ENCODE measurements around the gene LRRC49. TPM values are rescaled to one million over a fixed set of nuclear protein-coding genes. Genes with fewer than 3 reads are reported as not detected.

The LRRC49 gene
- total RNA-seq, 1 experiment from 2014 or later = 8.3 TPM

- Mint-ChIP-seq H3K4me3 (no peak overlapping the region), H3K27ac (no peak overlapping the region)
These were observed 62.5 kb downstream of the LRRC49 start for GRCh38 chr15:70955151-70955550.

More at GRCh38 chr15:70955151-70955550, 62.5 kb downstream of the LRRC49 start:
- Histone ChIP-seq H3K4ac (ENCODE audit: low read depth, low read length) (no peak overlapping the region), H2BK12ac (ENCODE audit: insufficient read length, low read depth, low read length) (no peak overlapping the region), H3K79me2 (ENCODE audit: insufficient read depth, low read length) (no peaks in the 10 kb centered on the region), H3K9ac (ENCODE audit: extremely low read depth, insufficient read length, low read length) (no peak overlapping the region), H3K56ac (ENCODE audit: insufficient read length, low read depth, low read length) (no peak overlapping the region), H3T11ph (ENCODE audit: low read length) (no peak overlapping the region), H3K9me3 (ENCODE audit: control insufficient read depth, low read depth, low read length) (no peaks in the 10 kb centered on the region), H4K20me1 (ENCODE audit: control insufficient read depth, insufficient read depth, insufficient read length) (no peaks in the 10 kb centered on the region), H3K18ac (ENCODE audit: insufficient read length, low read depth, low read length) (no peak overlapping the region), H2AK5ac (ENCODE audit: insufficient read length, low read length) (no peak overlapping the region), H3K79me1 (ENCODE audit: insufficient read depth, low read depth, low read length, poor library complexity, severe bottlenecking) (no peaks in the 10 kb centered on the region), H3K27ac (ENCODE audit: insufficient read length, low read depth, low read length) (no peak overlapping the region), H3K27me3 (ENCODE audit: insufficient read depth, low read length) (no peaks in the 10 kb centered on the region), H2BK5ac (ENCODE audit: insufficient read length, low read length) (no peak overlapping the region), H3K23ac (ENCODE audit: insufficient read length, low read depth, low read length) (no peak overlapping the region), H4K8ac (replicated peaks; ENCODE audit: insufficient read length, low read depth, low read length) (no peak overlapping the region), H2AFZ (ENCODE audit: low read length) (no peak overlapping the region), H4K5ac (ENCODE audit: insufficient read length, low read depth, low read length) (no peak overlapping the region), H2BK20ac (ENCODE audit: low read depth, low read length, poor library complexity, severe bottlenecking) (no peak overlapping the region), H3K23me2 (ENCODE audit: insufficient read length, low read depth, low read length, poor library complexity, severe bottlenecking) (no peaks in the 10 kb centered on the region), H2BK120ac (ENCODE audit: low read depth, low read length, poor library complexity, severe bottlenecking) (no peak overlapping the region), H3K4me1 (ENCODE audit: insufficient read depth, low read length) (no peaks in the 10 kb centered on the region), H2BK15ac (ENCODE audit: low read depth, low read length) (no peak overlapping the region), H3K14ac (ENCODE audit: insufficient read depth, low read length) (no peak overlapping the region), H3K4me2 (ENCODE audit: insufficient read depth, insufficient read length, low read length) (no peak overlapping the region), H4K91ac (ENCODE audit: insufficient read length, low read depth, low read length) (no peak overlapping the region)
- DNase-seq = no peak
- TF ChIP-seq CTCF (conservative IDR thresholded peaks at IDR 0.05) = no peak
- H3K27me3 Mint-ChIP-seq (ENCODE audit: low read depth) = no peaks in the 10 kb centered on the region
- H3K36me3 Mint-ChIP-seq (ENCODE audit: insufficient read depth in 1 of 3, low read depth in 3 of 3) = peaks cover 0 to 2% (median 0%) of the 10 kb centered on the region in 3 experiments; a peak in 4 of 7 replicates
- H3K4me1 Mint-ChIP-seq = no peaks in the 10 kb centered on the region
- peaks cover 11 to 15% of the 10 kb centered on the region in 2 experiments for H3K9me3 Mint-ChIP-seq
